Chondrocyte (in vitro differentiated cells): ENCODE results near the gene TMPO. TPM values are rescaled to one million over a fixed set of nuclear protein-coding genes. Genes with fewer than 3 reads are reported as not detected.

Experiments
- DNase-seq: peaks from one replicate; pipeline ENCODE4 v3.0.0; 2021; ENCODE audit warnings: mixed read lengths, low spot score
- H3K27ac Mint-ChIP-seq: one replicate; pipeline ENCODE4 v1.8.0; 2021; ENCODE audit warnings: mild to moderate bottlenecking, moderate library complexity, mixed read lengths; ENCODE audit not compliant: unreplicated experiment
- H3K27me3 Mint-ChIP-seq: 2 replicates; pipeline ENCODE4 v1.8.0; 2021; ENCODE audit warnings: low read depth, mixed read lengths
- H3K36me3 Mint-ChIP-seq: 2 replicates; pipeline ENCODE4 v1.8.0; 2021; ENCODE audit warnings: low read depth, mixed read lengths
- H3K4me1 Mint-ChIP-seq: 2 replicates; pipeline ENCODE4 v1.8.0; 2021; ENCODE audit warnings: low read depth, mild to moderate bottlenecking, mixed read lengths
- H3K4me3 Mint-ChIP-seq: one replicate; pipeline ENCODE4 v1.8.0; 2021; ENCODE audit warnings: mild to moderate bottlenecking, moderate library complexity, mixed read lengths; ENCODE audit not compliant: unreplicated experiment
- H3K9me3 Mint-ChIP-seq: 2 replicates; pipeline ENCODE4 v1.8.0; 2021; ENCODE audit warnings: low read depth, mixed read lengths
- total RNA-seq: library from RNA; stranded (reverse); gene quantifications from 3 replicates; pipeline ENCODE4 v1.2.1, GENCODE V29; 2021
- TF ChIP-seq, protein P1 (sequence below): fragments of 200-600 bp; sonication (generic); IDR thresholded peaks from 2 replicates; pipeline ENCODE4 v1.5.0; 2021; ENCODE audit warnings: antibody characterized with exemption, mild to moderate bottlenecking, moderate library complexity

TMPO gene
- total RNA-seq, 1 donor from 2014 or later = 38.7 TPM

- H3K27me3 Mint-ChIP-seq = no peaks in the 10 kb centered on the region
- TF ChIP-seq, protein P1, sequence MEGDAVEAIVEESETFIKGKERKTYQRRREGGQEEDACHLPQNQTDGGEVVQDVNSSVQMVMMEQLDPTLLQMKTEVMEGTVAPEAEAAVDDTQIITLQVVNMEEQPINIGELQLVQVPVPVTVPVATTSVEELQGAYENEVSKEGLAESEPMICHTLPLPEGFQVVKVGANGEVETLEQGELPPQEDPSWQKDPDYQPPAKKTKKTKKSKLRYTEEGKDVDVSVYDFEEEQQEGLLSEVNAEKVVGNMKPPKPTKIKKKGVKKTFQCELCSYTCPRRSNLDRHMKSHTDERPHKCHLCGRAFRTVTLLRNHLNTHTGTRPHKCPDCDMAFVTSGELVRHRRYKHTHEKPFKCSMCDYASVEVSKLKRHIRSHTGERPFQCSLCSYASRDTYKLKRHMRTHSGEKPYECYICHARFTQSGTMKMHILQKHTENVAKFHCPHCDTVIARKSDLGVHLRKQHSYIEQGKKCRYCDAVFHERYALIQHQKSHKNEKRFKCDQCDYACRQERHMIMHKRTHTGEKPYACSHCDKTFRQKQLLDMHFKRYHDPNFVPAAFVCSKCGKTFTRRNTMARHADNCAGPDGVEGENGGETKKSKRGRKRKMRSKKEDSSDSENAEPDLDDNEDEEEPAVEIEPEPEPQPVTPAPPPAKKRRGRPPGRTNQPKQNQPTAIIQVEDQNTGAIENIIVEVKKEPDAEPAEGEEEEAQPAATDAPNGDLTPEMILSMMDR = peak; percentile 81
- peaks cover 13% of the 10 kb centered on the region for H3K4me1 Mint-ChIP-seq
- no peaks in the 10 kb centered on the region for H3K36me3 Mint-ChIP-seq
- no peak overlapping the region for H3K4me3 Mint-ChIP-seq
- H3K9me3 Mint-ChIP-seq = no peaks in the 10 kb centered on the region
- DNase-seq = no peak
- H3K27ac Mint-ChIP-seq = peak overlapping the region; percentile 47
Observed at GRCh38 chr12:98532687-98533304, 17.4 kb downstream of the TMPO start.

DNA sequence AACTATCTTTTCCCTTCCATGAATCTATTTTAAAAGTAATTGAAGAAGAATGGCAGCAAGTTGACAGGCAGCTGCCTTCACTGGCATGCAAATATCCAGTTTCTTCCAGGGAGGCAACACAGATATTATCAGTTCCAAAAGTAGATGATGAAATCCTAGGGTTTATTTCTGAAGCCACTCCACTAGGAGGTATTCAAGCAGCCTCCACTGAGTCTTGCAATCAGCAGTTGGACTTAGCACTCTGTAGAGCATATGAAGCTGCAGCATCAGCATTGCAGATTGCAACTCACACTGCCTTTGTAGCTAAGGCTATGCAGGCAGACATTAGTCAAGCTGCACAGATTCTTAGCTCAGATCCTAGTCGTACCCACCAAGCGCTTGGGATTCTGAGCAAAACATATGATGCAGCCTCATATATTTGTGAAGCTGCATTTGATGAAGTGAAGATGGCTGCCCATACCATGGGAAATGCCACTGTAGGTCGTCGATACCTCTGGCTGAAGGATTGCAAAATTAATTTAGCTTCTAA, 18.4 kb downstream of the TMPO start:
- Mint-ChIP-seq H3K36me3 (no peaks in the 10 kb centered on the region), H3K4me1 (peaks cover 13% of the 10 kb centered on the region), H3K27ac (peak overlapping the region; percentile 47), H3K27me3 (no peaks in the 10 kb centered on the region), H3K9me3 (no peaks in the 10 kb centered on the region), H3K4me3 (no peak overlapping the region)
- DNase-seq = no peak
- TF ChIP-seq, protein P1 = no peak

DNA sequence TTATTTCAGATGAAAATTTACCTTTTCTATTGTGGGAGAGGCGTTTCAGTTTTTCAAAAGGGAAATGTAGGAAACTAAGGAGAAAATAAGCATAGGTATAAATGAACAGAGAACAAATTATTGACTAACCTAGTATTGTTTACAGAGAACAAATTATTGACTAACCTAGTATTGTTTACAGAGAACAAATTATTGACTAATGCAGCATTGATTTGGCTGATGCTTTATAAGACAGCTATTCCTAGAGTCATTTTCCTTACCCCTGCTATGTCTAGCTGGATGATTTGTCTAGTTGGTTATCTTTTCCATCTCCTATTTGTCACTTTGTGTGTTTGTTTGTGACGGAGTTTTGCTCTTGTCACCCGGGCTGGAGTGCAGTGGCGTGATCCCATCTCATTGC, 22.6 kb downstream of the TMPO start:
- no peaks in the 10 kb centered on the region for H3K27me3 Mint-ChIP-seq
- no peak overlapping the region for H3K27ac Mint-ChIP-seq
- DNase-seq = no peak
- peaks cover 3% of the 10 kb centered on the region for H3K36me3 Mint-ChIP-seq
- peaks cover 19% of the 10 kb centered on the region for H3K4me1 Mint-ChIP-seq
- no peaks in the 10 kb centered on the region for H3K9me3 Mint-ChIP-seq
- TF ChIP-seq, protein P1 = no peak
- H3K4me3 Mint-ChIP-seq = no peak overlapping the region

GRCh38 chr12:98543701-98544100, 28.3 kb downstream of the TMPO start:
- H3K4me3 Mint-ChIP-seq = no peak overlapping the region
- peaks cover 28% of the 10 kb centered on the region for H3K4me1 Mint-ChIP-seq
- H3K9me3 Mint-ChIP-seq = no peaks in the 10 kb centered on the region
- no peaks in the 10 kb centered on the region for H3K27me3 Mint-ChIP-seq
- H3K36me3 Mint-ChIP-seq = peaks cover 3% of the 10 kb centered on the region
- no peak overlapping the region for H3K27ac Mint-ChIP-seq
- DNase-seq = no peak
- TF ChIP-seq, protein P1 = no peak

- Mint-ChIP-seq H3K27me3 (no peaks in the 10 kb centered on the region), H3K4me1 (peaks cover 28% of the 10 kb centered on the region), H3K4me3 (no peak overlapping the region), H3K9me3 (no peaks in the 10 kb centered on the region), H3K36me3 (peaks cover 3% of the 10 kb centered on the region), H3K27ac (peak overlapping the region; percentile 68)
- DNase-seq = no peak
- TF ChIP-seq, protein P1 = no peak
Observed at GRCh38 chr12:98544751-98545150, 29.4 kb downstream of the TMPO start.
